GM19035 (cell line): Measurements from ENCODE around the gene MYO3B.

Experiments
- ATAC-seq: cut with Tn5 transposase; IDR thresholded peaks from one replicate; pipeline ENCODE4 v1.9.1; 2021; ENCODE audit not compliant: unreplicated experiment

MYO3B gene

DNA sequence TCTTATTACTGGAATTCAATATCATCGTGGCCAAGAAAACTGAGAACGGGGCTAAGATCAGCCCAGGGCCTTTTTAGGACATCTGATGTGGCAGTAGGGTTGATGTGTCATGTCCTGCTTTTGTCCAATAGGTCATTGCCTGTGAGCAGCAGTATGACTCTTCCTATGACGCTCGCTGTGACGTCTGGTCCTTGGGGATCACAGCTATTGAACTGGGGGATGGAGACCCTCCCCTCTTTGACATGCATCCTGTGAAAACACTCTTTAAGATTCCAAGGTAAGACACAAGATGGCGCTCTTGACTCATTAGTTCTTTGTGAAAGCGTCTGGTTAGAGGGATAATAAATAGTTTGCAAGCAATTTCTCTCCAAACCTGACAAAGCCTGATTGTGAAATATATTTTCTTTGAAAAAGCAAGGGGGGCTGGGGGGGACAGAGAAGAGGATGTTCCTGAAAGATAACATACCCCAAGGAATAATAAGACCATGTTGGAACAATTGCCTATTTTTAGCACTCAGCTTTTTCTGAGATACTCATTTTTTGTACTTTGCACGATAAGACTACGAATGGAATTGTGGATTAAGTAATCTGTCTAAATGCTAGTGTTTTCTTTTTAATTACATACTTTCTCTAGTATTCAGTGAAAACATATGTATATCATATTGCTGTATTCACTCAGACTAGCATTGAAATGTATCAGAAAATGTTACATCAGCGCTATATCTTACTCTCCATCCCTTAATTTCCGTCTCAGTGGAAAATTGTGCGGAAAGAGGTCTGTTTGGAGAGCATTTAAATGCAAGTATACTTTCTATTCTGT is 58.1 kb downstream of the MYO3B start:
- ATAC-seq: no peak

DNA sequence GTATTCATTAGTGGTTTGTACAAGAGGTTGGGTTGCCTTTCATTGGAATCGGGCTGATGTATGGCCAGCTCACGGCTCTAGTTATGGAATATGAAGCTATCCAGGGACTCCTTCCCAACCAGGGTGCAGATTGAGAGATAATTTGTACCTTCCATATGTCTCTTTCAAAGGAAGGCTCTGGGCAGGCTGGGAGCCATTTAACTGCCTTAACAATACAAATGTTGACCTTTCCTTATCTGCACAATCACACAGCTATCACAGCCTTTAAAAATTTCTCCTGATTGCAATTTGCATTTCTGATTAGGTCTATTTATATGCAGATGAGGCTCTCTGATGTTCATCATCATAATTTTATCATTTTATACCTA is 58.7 kb downstream of the MYO3B start:
- no peak for ATAC-seq

DNA sequence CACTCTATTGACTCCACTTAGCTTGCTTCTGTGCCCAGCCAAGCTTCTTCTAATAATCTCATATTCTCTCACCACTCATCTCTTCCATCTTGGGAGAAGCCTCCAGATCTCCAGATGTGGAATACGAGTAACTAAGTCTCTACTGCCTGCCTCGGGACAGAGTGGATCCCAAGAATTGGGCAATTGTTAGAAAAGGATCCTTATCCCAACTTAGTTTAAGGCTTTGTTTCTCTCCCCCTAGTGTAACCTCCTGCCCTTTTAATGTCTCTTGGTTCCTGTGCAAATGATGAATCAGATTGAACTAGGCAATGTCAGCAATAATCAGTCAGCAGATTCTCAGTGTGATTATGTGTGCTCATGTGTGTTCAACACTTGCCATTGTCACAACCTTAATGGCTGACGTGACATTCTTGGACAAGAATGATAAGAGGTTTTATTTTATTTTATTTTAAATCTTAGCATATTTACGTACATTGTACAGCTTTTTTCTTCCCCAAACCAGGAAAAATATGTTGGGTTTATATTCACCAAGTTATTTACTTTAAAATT is 59.7 kb downstream of the MYO3B start:
- no peak for ATAC-seq

DNA sequence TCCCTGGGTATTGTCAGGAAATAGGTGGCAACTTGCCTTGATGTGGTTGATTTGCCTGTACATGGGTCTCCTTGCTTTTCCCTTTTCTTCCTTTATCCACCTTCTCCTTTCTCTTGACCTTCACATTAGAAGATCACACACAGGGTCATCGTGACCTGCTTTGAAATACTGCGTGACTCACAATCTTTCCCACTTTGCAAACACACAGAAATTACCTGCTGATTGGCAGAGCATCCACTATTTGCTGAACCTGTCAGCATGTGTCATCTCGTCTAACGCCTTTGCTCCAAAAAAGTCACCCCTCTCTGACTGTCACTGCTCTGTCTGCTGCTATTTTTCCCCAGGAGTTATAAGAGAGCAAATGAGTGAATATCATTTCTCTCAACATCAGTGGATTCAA is 60.8 kb downstream of the MYO3B start:
- ATAC-seq: no peak

DNA sequence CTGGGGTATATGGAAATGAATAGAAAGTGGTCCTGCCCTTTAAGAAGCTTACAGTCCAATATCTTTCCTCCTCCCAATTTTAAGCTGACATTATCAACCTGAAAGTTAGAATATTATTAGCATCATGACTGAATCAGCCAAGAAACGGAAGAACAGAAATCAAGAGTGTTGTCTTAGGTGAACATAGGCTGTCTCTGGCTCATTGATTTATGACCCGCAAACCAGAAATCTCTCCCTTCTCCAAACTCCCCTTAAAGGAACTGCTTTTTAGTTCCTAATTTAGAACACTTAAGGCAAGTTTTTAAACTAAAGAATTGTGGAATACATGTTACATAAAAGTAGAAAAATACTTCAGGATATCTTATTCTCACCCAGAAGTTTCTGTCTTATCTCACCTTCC is 62.7 kb downstream of the MYO3B start:
- ATAC-seq: no peak

DNA sequence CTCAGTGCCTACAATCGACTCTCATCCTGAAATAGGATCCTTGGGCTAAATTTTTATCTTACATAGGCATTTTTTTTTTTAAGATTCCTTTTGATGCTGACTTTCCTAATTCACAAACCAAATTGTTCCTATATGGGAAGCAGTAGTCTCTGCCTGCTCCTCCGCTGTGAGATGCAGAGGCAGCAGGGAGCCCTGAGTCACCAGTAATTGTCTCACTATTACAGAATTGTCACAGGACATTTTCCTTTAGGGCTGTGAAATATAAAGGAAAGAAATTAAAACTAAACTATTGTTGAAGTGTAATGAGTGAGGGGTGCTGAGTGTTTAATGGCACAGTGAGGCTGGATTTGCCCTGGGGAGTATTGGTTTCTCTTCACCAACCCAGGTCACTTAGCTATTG is 63.8 kb downstream of the MYO3B start:
- no peak for ATAC-seq

DNA sequence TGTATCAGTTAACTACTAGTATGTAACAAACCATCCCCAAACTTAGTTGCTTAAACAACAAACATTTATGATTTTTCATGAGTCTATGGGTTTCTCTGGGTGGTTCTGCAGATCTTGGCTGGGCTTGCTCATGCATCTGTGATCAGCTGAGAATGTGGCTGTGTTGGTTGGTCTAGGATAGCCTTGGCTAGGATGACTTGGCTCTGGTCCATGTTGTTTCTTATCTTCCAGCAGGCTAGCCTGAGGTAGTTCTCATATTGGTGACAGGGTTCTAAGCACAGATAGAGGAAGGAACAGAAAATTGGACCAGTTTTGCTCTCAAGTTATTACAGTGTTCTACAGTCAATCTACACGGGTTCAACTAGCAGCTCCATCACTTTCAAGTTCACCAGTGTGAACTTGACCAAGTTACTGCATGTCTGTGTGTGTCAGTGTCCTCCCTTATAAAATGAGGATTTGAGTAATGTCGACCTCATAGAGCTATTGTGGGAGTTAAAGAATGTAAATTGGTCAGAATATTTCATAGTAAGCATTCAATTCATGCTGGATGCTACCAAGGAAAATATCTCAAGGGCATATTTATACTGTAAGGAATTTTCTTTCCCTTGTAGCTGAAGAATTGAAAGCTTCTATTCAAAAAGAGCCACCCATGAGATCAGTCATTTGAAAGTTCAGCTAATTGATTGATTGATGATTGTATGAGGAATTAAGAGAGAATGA is 65.3 kb downstream of the MYO3B start:
- ATAC-seq: no peak

DNA sequence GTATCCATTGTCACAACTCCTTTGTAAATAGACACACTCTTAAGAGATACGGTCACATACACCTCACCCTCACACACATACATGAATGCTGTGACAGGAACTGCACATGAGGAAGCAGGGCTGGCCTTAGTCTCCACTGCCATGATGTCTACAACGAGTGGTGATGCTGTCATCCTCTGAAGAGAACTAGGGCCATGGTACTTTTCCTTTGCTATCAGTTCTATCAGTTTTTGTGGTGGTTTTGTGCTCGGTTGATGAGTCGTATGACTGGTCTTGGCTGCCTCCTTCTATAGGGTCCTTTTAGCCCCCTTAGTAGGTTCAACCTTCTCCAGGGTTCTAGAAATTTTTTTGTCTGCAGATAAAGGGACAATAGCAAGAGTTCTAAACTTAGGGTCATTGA is 66.0 kb downstream of the MYO3B start:
- no peak for ATAC-seq

DNA sequence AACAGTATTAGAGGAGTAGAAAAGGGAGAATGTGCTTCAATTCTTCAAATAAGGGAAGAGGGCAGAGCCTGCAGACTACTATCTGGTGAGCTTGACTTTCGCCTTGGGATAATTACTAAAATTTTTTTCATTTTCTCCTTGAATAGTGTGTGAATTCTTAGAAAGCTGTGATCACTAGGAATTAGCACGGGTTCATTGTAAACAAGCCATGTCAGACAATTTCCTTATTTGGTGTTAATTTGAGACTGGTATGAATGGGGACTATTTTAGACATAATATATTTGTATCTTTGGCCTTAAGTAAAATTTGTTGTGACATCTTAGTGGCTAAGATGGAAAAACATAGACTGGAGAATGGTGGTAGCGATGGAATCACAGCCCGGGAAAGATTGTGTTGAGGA is 66.6 kb downstream of the MYO3B start:
- ATAC-seq: no peak

DNA sequence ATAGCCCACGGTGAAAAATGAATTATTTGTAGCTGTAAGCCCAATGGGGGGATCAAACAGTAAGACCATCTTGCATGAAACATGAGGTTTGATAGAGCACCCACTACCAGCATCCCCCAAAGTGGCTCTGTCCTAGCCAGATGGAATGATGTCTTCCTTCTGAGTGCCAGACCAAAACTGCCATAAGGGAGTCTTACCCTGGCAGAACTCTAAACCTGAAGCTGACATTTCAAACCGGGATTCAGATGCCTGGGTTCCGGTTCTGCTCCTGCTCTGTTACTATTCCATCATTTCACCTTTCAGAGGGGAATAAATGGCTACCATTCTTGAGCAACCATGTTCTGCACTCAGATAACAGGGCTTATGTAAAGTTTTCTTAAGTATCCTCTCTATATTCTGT is 67.4 kb downstream of the MYO3B start:
- ATAC-seq: no peak

DNA sequence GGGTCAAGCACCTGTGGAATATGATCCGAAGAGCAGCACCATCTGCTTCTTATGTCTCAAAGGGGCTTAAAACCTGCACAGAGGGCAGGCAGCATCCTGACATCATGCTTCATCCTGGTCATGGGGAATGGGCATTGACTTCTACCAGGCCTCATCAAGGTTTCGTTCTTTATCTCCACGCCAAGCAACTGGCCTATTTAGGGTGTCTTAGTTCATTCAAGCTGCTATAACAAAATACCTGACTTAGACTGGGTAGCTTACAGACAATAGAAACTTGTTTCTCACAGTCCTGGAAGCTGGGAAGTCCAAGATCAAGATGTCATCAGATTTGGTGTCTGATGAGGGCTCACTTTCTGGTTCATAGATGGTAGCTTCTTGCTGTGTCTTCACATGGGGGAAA is 69.4 kb downstream of the MYO3B start:
- ATAC-seq: no peak

DNA sequence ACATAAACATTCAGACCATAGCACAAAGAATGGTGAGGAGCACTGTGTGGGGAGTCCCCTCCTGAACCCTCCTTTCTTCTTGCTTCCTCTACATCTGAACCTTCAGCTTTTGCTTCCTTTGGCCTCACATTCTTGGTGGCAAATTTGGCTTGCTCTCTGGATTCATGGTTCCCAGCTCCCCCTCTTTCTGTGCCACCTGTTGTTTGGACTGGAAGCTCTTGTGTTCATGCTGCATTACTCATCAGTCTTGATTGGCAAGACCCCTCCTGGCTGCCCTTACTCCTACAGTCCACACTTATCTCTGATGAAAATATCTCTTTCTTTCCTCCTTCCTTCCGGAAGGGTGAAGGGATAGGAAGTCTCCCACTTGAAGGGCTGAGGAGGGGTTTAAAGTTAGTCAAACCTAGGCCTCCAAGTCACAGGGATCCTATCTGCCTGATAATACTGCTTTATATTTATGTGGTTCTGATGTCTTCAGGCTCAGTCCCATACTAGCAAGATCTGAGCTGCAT is 70.0 kb downstream of the MYO3B start:
- ATAC-seq: no peak

DNA sequence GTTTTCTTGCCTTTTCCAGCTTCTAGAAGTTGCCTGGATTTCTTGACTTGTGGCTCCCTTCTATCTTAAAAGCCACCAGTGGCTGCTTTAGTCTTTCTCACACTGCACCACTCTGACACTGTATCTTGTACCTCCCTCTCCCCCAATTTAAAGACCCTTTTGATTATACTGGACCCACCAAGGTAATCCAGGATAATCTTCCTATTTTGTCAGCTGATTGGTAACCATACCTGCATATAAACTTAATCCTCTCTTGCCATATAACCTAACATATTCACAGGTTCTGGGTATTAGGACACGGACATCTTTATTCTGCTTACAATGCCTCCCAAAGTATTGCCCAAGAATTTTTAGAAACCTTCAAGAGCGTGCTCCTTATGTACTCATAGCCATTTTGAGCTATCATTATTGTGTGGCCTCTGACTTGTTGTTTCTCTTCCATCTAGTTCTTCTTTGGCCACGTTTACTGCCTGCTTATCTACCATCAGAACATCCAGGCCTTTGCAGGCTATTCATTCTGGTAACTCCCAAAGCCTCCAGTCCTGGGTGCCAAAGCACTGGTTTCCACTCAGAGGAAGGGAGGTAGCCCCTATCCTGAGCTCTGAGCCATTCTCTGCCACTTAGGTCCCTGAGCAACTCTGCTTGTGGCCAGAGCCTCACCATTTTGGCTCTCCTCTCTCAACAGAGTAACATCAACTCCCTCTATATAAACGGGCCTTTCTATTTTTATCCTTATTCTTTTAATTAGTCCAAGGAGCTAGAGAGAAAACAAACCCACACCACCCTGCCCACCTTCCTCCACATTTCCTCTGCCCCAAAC is 70.8 kb downstream of the MYO3B start:
- no peak for ATAC-seq

DNA sequence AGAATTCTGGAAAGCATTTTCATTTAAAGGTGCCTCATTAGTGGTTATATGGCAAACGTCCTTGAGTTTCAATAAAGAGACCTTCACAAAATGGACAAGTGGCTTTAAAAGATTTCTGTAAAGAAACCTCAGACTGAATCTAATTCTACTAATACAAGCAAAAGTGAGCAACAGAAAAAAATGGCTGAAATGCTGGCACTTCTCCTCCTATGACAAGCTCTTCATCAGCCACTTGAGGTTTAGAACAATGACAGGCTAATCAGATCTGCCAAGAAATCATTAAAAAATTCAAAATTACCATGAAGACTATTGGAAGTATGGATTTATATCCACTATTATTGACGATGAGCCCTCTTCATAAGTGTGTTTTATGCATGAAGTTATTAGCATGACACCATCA is 71.8 kb downstream of the MYO3B start:
- no peak for ATAC-seq

DNA sequence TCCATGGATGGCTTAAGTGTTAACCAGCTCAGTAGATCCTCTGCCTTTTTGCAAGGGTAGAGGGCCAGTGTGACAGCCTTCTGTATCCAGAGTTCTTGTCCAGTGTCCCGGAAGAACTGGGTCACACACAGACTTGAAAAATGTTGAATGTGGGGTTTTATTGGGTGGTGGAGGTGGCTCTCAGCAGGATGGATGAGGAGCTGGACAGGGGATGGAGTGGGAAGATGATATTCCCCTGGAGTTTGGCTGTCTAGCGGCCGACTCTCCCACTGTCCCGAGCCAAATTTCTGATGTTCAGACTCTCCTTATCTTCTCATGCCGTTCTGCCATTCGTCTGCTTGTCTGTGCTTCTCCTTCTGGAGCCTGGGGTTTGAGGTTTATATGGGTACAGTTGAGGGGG is 72.6 kb downstream of the MYO3B start:
- ATAC-seq: no peak

DNA sequence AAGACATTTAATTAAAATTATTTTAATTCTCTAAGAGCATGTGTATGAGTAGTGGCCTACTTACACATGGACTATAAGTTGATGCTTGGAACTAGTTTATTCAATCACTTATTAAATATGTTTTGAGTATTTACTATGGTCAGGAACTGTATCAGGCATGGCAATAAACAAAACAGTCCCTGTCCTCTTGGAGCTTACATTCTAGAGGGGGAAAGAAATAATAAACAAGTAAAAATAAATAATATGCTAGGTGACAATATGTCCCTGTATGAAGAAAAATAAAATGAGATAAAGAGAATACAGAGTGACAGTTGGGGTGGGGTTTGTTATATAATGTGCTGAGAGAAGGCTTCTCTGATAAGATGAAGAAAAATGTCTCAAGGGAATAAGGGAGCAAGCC is 74.5 kb downstream of the MYO3B start:
- ATAC-seq: no peak

DNA sequence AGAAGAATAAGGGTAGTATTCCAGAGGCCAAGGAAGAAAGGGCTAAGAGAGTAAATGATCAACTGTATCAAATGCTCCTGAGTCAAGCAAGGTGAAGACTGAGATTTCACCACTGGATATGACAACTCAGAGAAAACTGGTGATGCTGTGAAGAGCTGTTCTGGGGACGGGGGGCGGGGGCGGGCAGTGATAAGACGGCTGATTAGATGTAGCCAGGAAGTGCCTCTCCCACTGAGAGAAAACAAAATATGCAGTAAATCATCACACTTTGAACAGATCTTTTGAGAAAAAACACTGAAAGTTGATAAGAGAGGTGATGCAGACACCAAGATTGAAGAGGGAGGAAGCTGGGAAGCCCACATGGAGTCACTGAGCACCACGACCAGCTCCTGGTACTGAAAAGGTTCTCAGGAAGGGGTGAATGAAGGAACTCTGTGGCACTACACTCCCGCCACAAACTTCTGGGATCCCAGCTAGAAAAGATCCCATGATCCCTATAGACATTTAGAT is 75.8 kb downstream of the MYO3B start:
- no peak for ATAC-seq

DNA sequence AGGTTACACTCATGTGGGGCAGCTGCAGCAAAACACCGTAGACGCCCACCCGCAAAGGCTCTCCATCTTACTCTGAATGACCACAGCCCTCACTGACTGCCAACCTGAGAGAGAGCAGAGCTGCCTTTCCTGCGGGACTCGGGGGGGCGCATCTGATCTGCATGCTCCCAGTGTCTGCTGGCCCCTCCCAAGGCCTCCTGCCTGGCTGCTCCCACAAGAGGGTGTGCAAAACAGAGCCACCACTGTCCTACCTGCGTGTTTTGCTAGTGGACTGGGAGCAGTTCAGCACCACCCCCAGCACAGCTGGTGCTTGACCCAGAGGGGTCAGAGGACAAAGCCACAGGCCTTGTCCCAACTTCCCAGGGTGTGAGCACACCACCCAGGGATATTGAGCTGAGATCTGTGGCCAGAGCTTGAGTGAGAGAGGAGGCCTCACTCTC is 76.4 kb downstream of the MYO3B start:
- no peak for ATAC-seq

DNA sequence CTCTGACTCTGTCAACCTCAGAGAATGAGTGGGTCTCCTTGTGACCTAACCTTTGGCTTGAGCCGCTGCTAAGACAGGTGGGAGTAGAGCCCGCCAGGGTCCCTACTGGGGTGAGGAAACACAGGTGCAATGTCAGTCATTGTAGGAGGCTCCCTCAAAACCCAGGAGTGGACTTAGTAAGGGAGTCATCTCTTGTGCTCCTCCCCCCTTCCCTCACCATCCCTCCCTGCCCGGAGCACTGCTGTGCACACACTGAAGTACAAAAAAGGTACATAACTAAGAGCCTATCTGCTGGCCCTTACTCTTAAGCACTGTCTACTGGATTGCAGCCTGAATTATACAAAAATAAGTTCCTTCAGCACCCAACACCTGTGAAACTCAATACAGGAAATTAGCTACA is 77.2 kb downstream of the MYO3B start:
- no peak for ATAC-seq

DNA sequence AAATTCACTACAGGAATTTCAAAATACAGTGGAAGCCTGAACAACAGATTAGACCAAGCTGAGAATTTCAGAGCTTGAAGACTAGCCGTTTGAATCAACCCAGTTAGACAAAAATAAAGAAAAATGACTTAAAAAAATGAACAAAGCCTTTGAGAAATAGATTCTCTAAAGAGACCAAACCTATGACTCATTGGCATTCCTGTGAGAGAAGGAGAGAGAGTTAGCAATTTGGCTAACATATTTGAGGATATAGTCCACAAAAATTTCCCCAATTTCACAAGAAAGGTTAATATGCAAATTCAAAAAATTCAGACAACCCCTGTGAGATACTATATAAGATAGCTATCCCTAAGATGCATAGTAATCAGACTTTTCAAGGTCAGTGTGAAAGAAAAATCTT is 78.0 kb downstream of the MYO3B start:
- ATAC-seq: no peak

DNA sequence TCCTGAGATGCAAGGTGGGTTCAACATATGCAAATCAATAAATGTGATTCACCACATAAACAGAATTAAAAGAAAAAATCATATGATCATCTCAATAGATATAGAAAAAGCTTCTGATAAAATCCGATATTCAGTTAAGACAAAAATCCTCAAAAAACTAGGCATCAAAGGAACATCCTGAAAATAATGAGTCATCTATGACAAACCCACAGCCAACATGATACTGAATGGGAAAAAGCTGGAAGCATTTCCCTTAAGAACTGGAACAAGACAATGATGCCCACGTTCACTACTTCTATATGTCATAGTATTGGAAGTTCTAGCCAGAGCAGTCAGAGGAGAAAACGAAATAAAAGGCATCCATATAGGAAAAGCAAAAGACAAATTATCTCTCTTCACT is 80.4 kb downstream of the MYO3B start:
- ATAC-seq: no peak
